T-helper 1 cell treated with Interleukin-12 subunit alpha and Interleukin-12 subunit beta and Interleukin-4 antibody, amounts not matched to agents 30 μg/mL and 1 μg/mL, for 36 hours (primary cell): ENCODE results near the gene TEX14.
"Not testable (repeated sequence)": the region's sequence is repeated elsewhere in the genome, so short reads cannot be mapped to it uniquely, and the experiment has no call there.

Experiments used
- H3K27ac Mint-ChIP-seq: one replicate; pipeline ENCODE4 v1.8.0; 2021; ENCODE audit warnings: mild to moderate bottlenecking, mixed read lengths
- H3K27me3 Mint-ChIP-seq: one replicate; pipeline ENCODE4 v1.8.0; 2021; ENCODE audit warnings: low read depth, mixed read lengths
- H3K36me3 Mint-ChIP-seq: one replicate; pipeline ENCODE4 v1.8.0; 2021; ENCODE audit warnings: low read depth, mixed read lengths
- H3K4me1 Mint-ChIP-seq: one replicate; pipeline ENCODE4 v1.8.0; 2021; ENCODE audit warnings: low read depth, mixed read lengths
- H3K4me3 Mint-ChIP-seq: one replicate; pipeline ENCODE4 v1.8.0; 2021; ENCODE audit warnings: mild to moderate bottlenecking, moderate library complexity, mixed read lengths
- H3K9me3 Mint-ChIP-seq: one replicate; pipeline ENCODE4 v1.8.0; 2021; ENCODE audit warnings: mixed read lengths

Gene TEX14

GRCh38 chr17:58671969-58672368 lies 19.9 kb downstream of the TEX14 start:
- Mint-ChIP-seq H3K4me1 (peaks cover 4% of the 10 kb centered on the region), H3K4me3 (no peak overlapping the region), H3K36me3 (no peaks in the 10 kb centered on the region), H3K9me3 (no peaks in the 10 kb centered on the region), H3K27me3 (peaks cover 17% of the 10 kb centered on the region), H3K27ac (no peak overlapping the region)

- no peaks in the 10 kb centered on the region for H3K9me3 Mint-ChIP-seq
- peaks cover 10% of the 10 kb centered on the region for H3K4me1 Mint-ChIP-seq
- H3K4me3 Mint-ChIP-seq = no peak overlapping the region
- H3K27ac Mint-ChIP-seq = no peak overlapping the region
- H3K36me3 Mint-ChIP-seq = no peaks in the 10 kb centered on the region
- peaks cover 17% of the 10 kb centered on the region for H3K27me3 Mint-ChIP-seq
Measured at GRCh38 chr17:58669853-58670252, 22.0 kb downstream of the TEX14 start.

GRCh38 chr17:58668598-58668935 lies 23.3 kb downstream of the TEX14 start:
- peaks cover 17% of the 10 kb centered on the region for H3K27me3 Mint-ChIP-seq
- peaks cover 10% of the 10 kb centered on the region for H3K4me1 Mint-ChIP-seq
- no peaks in the 10 kb centered on the region for H3K9me3 Mint-ChIP-seq
- no peak overlapping the region for H3K27ac Mint-ChIP-seq
- H3K36me3 Mint-ChIP-seq = no peaks in the 10 kb centered on the region
- no peak overlapping the region for H3K4me3 Mint-ChIP-seq

- H3K4me3 Mint-ChIP-seq = no peak overlapping the region
- peaks cover 10% of the 10 kb centered on the region for H3K4me1 Mint-ChIP-seq
- no peaks in the 10 kb centered on the region for H3K36me3 Mint-ChIP-seq
- H3K27me3 Mint-ChIP-seq = peaks cover 17% of the 10 kb centered on the region
- H3K9me3 Mint-ChIP-seq = no peaks in the 10 kb centered on the region
- H3K27ac Mint-ChIP-seq = no peak overlapping the region
Measured at GRCh38 chr17:58667934-58668597, 23.8 kb downstream of the TEX14 start.

- no peaks in the 10 kb centered on the region for H3K36me3 Mint-ChIP-seq
- no peaks in the 10 kb centered on the region for H3K9me3 Mint-ChIP-seq
- peaks cover 10% of the 10 kb centered on the region for H3K4me1 Mint-ChIP-seq
- H3K27ac Mint-ChIP-seq = no peak overlapping the region
- H3K4me3 Mint-ChIP-seq = peak overlapping the region; percentile 54
- peaks cover 17% of the 10 kb centered on the region for H3K27me3 Mint-ChIP-seq
Measured at GRCh38 chr17:58666858-58667267, 25.0 kb downstream of the TEX14 start.

GRCh38 chr17:58665946-58666857 lies 25.6 kb downstream of the TEX14 start:
- H3K4me3 Mint-ChIP-seq = peak overlapping the region; percentile 54
- peaks cover 10% of the 10 kb centered on the region for H3K4me1 Mint-ChIP-seq
- no peaks in the 10 kb centered on the region for H3K36me3 Mint-ChIP-seq
- H3K27me3 Mint-ChIP-seq = peaks cover 17% of the 10 kb centered on the region
- H3K9me3 Mint-ChIP-seq = no peaks in the 10 kb centered on the region
- no peak overlapping the region for H3K27ac Mint-ChIP-seq

GRCh38 chr17:58664302-58664701 lies 27.5 kb downstream of the TEX14 start:
- H3K27ac Mint-ChIP-seq = no peak overlapping the region
- peaks cover 14% of the 10 kb centered on the region for H3K4me1 Mint-ChIP-seq
- H3K27me3 Mint-ChIP-seq = peaks cover 17% of the 10 kb centered on the region
- H3K4me3 Mint-ChIP-seq = no peak overlapping the region
- H3K36me3 Mint-ChIP-seq = no peaks in the 10 kb centered on the region
- no peaks in the 10 kb centered on the region for H3K9me3 Mint-ChIP-seq

- Mint-ChIP-seq H3K27me3 (peaks cover 4% of the 10 kb centered on the region), H3K4me3 (no peak overlapping the region), H3K9me3 (no peaks in the 10 kb centered on the region), H3K4me1 (peaks cover 19% of the 10 kb centered on the region), H3K27ac (no peak overlapping the region), H3K36me3 (peaks cover 2% of the 10 kb centered on the region)
Measured at GRCh38 chr17:58661499-58661898, 30.3 kb downstream of the TEX14 start.

GRCh38 chr17:58660621-58661020 lies 31.2 kb downstream of the TEX14 start:
- Mint-ChIP-seq H3K4me3 (peak overlapping the region; percentile 41), H3K4me1 (peaks cover 18% of the 10 kb centered on the region), H3K9me3 (no peaks in the 10 kb centered on the region), H3K27me3 (peaks cover 4% of the 10 kb centered on the region), H3K27ac (no peak overlapping the region), H3K36me3 (peaks cover 2% of the 10 kb centered on the region)

GRCh38 chr17:58659714-58660084 lies 32.1 kb downstream of the TEX14 start:
- not testable (repeated sequence) for H3K9me3 Mint-ChIP-seq, H3K36me3 Mint-ChIP-seq, H3K27me3 Mint-ChIP-seq
- peak overlapping the region; percentile 79 for H3K4me3 Mint-ChIP-seq
- peak overlapping the region; percentile 95 for H3K27ac Mint-ChIP-seq
- H3K4me1 Mint-ChIP-seq = peaks cover 18% of the 10 kb centered on the region

GRCh38 chr17:58658804-58659713 lies 32.8 kb downstream of the TEX14 start:
- H3K4me1 Mint-ChIP-seq = peaks cover 18% of the 10 kb centered on the region
- peaks cover 2% of the 10 kb centered on the region for H3K36me3 Mint-ChIP-seq
- peak overlapping the region; percentile 79 for H3K4me3 Mint-ChIP-seq
- peaks cover 4% of the 10 kb centered on the region for H3K27me3 Mint-ChIP-seq
- H3K27ac Mint-ChIP-seq = peak overlapping the region; percentile 95
- no peaks in the 10 kb centered on the region for H3K9me3 Mint-ChIP-seq

- Mint-ChIP-seq H3K4me3 (peak overlapping the region; percentile 11), H3K4me1 (peaks cover 18% of the 10 kb centered on the region), H3K27ac (peak overlapping the region; percentile 95)
- not testable (repeated sequence) for H3K27me3 Mint-ChIP-seq, H3K36me3 Mint-ChIP-seq, H3K9me3 Mint-ChIP-seq
Measured at GRCh38 chr17:58657962-58658803, 33.7 kb downstream of the TEX14 start.

- Mint-ChIP-seq H3K36me3 (no peaks in the 10 kb centered on the region), H3K4me1 (peaks cover 5% of the 10 kb centered on the region), H3K27ac (no peak overlapping the region), H3K9me3 (no peaks in the 10 kb centered on the region), H3K27me3 (peaks cover 5% of the 10 kb centered on the region), H3K4me3 (no peak overlapping the region)
Measured at GRCh38 chr17:58648236-58648635, 43.6 kb downstream of the TEX14 start.

GRCh38 chr17:58643147-58643546 lies 48.7 kb downstream of the TEX14 start:
- Mint-ChIP-seq H3K27me3 (no peaks in the 10 kb centered on the region), H3K4me3 (no peak overlapping the region), H3K4me1 (peaks cover 9% of the 10 kb centered on the region), H3K27ac (no peak overlapping the region), H3K36me3 (no peaks in the 10 kb centered on the region), H3K9me3 (no peaks in the 10 kb centered on the region)
